Stimulated activated CD4-positive, alpha-beta T cell treated with anti-CD3 and anti-CD28 coated beads, Interleukin-15, amount 100 ng/mL, for 48 hours (primary cell): ENCODE measurements around the gene SPATA46.

Source experiments
- DNase-seq, 2 donors: peaks; one replicate each; pipeline ENCODE4 v3.0.0-alpha.2; 2020; ENCODE audit warnings: low read depth in 2 of 2

The SPATA46 gene

DNA sequence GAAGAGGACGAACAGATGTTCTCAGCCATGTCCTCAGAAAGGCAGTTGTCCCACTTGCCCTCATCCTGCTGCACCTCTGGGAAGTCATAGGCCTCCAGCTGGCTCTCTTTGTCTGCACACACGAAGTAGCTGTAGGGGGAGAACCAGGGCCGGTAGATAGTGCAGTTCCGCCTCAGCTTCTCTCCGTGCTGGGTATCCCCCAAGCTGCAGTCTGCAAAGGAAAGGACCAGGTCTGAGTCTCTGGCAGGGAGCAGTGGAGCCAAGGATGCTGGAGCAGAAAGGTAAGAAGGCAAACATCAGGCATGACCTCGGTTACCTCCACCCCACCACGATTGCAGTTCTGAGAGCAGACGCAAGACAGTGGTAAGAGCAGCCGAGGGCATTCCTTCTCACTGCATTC lies 2.2 kb downstream of the SPATA46 start:
- no peak for DNase-seq

DNA sequence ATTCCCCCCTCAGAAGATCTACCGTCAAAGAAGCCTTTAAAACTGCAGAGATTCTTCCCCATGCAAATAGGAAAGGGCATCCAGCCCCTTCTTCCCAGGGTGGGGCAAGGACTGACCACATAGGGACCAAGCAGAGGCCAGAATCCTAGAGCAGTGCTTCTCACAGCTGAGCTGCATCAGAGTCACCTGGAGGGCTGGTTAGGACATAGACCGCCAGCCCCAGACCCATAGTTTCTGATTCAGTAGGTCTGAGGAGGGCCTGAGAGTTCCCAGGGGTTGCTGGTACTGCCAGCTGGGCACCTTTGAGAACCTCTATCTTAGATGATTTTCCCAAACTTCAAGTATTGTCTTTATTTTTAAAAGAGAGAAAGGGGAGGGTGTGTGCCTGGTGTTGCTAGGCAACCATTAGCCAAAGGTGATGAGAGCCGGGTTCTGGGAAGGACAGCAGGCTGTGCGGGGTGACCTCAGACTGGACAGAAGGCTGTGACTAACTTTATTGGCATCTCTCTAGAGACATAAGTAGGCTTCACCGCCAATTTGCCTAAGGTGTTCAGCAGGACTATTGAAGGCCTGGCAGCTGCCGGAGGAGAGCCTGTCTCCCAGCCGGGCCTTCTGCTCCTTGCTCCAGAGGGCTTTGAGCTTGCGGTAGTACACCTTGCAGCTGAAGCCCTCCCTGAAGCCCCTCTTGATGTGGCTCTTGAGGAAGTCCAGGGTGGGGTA lies 3.0 kb downstream of the SPATA46 start:
- no peak for DNase-seq

DNA sequence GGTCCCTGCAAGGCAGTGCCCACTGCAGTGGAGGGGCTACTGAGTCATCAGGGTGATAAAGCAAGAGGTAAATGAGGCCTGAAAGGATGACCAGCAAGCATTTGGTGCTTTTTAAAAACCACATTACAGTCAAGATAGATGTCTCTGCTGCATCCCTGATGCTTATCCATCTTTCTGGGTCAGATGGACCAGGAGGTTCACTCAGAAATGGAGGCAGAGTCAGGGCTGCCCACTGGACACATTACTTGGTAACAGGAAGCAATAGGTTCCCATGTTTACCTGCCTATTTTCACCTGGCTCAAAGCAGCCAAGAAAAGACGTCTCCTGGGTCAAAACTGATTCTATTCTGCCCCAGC lies 3.6 kb downstream of the SPATA46 start:
- no peak for DNase-seq

DNA sequence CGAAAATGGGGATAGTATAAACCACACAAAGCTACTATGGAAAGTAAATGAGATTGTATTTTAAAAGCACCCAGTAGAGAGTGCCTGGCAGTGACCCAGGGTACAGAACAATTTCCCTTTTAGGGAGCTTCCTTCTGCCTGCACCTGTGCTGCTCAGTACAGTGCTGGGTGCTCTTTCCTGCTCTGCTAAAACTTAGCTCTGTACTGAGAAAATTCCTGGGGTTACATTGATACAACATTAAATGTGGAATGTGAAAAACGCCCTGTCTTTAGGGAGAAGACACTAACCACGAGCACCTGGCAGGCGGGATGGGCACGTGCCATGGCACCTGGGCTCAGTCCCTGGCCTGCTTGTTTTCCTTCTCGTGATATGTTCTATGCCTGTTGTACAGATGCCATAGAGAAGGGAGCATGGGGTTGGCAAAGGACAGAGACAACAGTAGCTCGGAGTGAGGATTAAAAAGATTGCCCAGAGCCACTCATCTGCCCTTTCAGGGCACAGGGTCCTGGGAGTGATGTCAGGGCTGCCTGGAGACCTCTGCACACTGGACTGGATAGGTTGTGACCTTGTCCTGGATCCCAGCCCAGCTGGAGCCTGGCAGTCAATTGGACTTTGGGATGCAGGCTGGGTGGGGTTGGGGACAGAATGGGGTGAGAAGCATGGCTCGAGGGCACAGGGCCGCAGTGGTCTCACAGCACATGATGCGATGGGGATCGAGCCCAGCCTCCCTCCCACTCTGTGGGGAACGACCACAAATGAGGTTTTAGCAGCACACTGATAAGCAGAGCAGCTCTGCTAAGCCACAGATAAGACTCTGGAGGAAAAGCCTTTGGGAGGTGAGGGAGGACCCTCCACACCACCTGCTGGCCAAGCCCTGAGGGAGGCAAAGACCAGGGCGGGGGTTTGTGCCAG lies 4.2 kb downstream of the SPATA46 start:
- no peak for DNase-seq

DNA sequence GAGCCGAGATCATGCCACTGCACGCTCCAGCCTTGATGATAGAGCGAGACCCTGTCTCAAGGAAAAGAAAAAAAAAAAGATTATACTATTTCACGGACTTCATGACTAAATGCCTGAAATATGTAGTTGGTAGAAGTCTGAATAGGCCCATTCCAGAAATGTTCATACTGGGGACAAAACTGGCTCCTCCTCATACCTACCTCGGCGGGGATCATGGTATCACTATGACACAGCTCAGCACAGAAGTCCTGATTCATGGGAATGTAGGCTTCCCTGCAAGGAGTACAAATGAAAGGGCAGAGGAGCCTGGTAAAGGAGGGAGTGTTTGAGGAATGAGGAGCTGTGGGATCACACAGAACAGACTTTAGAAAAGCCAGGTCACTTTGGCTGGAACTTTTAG lies 5.0 kb downstream of the SPATA46 start:
- no peak for DNase-seq

DNA sequence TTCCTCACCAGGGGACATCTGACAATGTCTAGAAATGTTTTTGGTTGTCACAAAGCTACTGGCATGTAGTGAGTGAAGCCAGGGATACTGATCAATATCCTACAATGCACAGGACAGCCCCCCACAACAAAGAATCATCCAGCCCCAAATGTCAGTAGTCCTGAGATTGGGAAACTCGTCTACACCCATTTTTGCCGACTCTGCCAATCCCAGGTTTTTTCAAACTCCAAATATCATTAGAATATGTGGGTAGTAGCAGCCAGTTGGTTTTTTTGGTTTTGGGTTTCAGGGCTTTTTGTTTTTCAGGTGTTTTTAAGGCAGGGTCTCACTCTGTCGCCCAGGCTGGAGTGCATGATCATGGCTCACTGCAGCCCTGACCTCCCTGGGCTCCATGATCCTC lies 5.9 kb downstream of the SPATA46 start:
- no peak for DNase-seq

DNA sequence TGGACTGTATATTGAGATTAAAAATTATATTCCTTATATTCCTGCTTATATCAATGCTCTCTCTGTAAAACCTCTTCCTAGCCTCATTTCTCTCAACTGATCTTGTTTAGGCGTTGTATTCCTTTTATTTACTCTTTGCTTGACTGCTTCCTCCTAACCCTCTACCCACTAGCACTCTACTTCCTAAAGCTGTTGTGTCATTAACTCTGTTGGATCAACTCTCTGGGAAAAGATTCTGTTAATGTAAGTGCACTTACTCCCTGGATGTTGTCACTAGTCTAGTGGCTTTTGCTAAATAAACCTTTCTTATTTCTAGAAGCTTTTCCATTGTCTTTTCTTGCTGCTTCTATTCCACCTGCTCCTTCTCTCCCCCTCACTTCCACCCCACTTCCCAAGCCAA lies 6.5 kb downstream of the SPATA46 start:
- no peak for DNase-seq

DNA sequence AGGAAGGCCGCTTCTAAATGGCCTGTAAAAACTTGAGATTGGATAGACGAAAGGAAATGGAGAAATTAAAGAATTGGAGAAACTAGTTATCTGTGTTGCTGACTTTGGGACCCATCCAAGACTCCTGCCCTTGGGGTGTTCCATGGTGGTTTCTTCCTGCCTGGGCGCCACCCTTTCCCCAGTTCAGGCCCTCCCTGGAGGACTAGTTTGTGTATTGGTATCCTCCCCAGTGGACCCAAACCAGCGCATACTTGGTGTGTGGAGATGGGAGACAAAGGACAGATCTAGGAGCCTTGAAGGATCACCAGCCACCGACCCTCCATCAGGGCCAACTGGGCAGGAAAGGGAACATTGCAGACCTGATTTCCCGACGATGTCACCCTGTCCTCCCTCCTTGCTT lies 7.1 kb downstream of the SPATA46 start:
- DNase-seq: no peak

DNA sequence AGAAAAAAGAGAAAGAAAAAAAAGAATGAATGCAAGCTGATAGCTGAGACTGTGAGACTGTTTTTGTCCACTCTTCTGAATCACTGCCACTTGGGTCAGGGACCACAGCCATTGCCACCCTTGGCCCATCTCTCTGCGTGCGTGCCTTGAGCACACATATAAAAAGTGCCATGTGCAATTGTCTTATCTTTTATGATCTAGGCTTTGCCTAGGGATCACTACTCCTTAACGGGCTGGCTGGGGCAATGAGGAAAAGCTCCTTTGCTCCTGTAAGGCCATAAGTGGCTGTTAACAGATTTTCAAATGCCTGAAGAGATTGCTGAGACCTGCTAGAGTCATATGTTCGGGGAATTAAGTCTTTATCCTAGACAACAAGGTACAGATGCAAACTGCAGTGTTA lies 8.2 kb downstream of the SPATA46 start:
- DNase-seq: no peak

DNA sequence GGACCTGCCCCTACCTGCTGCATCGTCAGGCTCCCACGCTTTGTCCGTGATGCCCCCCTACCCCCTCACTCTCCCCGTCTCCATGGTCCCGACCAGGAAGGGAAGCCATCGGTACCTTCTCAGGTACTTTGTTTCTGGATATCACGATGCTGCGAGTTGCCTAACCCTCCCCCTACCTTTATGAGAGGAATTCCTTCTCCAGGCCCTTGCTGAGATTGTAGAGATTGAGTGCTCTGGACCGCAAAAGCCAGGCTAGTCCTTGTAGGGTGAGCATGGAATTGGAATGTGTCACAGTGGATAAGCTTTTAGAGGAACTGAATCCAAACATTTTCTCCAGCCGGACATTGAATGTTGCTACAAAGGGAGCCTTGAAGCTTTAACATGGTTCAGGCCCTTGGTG lies 8.9 kb downstream of the SPATA46 start:
- no peak for DNase-seq

DNA sequence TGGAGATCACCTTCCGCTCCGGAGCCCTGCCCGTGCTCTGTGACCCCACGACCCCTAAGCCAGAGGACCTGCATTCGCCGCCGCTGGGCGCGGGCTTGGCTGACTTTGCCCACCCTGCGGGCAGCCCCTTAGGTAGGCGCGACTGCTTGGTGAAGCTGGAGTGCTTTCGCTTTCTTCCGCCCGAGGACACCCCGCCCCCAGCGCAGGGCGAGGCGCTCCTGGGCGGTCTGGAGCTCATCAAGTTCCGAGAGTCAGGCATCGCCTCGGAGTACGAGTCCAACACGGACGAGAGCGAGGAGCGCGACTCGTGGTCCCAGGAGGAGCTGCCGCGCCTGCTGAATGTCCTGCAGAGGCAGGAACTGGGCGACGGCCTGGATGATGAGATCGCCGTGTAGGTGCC lies 9.6 kb downstream of the SPATA46 start:
- no peak for DNase-seq

DNA sequence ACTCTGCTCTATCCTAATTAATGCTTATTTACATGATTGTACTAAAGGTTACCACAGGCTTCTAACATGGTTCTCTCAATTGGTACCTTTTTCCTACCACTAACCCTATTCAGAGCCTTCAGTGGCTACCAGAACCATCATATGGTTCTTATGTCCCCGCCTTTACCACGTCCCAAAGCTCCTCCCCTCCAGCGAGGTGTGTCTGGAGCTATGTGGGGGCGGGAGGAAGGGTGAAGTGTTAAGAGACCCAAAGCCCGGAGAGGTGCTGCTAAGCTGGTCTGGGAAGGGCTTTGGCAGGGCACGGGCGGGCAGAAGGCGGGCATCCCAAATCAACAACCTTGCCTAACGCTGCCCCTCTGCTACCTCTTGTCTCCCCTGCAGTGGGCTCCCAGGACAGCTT lies 10.0 kb downstream of the SPATA46 start:
- DNase-seq: no peak

DNA sequence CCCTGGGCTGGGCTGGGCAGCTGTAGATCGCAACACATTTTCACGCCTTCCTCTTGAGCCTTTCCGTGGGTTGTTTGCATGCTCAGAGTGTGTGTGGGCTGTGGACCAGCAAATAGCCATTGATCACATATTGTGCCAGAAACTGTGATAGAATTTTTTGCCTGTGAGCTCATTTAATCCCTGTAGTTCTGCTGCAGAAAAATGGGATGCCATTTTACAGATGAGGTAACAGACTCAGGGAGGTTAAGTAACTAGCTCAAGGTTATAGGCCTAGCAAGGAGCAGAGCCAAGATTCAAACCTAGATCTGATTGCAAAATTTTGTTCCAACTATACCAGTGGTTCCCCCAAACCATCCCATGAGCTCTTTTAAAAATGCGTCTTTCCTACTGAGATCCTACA lies 10.5 kb downstream of the SPATA46 start:
- no peak for DNase-seq

DNA sequence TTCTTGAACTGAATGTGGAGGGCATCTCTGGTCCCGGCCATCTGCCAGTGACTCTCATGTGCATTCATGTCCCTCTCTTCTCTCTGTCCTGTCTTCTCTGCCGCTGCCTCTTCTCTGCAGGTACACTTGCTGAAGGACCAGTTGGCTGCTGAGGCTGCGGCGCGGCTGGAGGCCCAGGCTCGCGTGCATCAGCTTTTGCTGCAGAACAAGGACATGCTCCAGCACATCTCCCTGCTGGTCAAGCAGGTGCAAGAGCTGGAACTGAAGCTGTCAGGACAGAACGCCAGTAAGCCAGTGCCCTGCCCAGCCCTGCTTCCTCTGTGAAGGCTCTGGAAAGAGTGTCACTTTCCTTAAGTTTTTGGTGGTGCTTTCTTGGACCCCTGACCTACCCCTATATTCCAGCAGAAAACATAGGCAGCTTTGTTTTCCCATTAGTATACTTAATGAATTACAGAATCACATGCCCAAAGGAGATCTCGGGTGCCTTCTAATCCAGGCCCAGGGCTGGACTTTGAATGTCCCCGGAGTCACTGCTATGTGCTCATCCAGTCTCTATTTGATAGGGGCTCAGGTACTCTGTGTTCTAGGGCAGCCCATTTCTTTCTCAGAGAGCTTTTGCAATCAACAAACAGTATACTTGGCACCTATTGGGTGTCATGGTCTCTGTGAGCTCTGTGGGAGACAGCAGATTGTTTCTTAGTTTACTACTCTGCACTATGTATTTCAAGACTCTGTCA lies 11.2 kb downstream of the SPATA46 start:
- DNase-seq: no peak

DNA sequence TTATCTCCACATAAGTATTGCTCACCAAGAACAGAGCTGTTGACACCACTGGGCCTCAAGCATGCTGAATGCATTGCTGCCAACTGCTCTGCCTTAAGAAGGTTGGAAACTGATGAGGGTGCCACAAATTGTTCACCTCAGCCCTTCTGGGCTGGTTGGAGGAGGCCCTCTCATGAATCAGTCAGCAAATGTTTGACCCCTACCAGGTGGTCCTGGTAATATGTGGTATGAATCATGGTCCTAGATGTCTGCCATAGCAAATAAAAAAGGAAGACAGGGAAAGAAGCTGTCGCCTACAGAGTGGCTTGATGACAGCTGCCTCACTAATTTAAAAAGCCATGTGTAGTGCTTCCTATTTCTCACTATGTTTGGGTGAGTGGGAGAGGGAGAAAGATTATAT lies 12.2 kb downstream of the SPATA46 start:
- no peak for DNase-seq

DNA sequence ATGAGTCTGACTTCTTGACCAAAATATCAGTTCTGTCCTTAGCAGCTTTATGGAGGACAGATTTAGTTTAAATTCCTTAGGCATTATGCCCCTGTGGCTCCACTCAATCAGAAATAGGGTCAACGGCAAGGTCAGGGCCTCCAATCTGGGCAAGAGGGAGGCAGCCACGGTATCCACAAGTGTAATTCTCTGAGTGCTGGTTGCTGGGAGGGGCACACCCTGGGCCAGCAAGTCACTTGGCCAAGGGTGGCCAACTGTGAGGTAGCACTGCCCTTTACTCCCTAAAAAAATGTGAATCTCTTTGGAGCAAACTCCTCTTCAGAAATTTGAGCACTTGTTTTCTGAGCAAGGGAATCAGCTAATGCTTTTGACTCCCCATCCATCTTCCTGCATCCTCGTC lies 12.8 kb downstream of the SPATA46 start:
- no peak for DNase-seq

DNA sequence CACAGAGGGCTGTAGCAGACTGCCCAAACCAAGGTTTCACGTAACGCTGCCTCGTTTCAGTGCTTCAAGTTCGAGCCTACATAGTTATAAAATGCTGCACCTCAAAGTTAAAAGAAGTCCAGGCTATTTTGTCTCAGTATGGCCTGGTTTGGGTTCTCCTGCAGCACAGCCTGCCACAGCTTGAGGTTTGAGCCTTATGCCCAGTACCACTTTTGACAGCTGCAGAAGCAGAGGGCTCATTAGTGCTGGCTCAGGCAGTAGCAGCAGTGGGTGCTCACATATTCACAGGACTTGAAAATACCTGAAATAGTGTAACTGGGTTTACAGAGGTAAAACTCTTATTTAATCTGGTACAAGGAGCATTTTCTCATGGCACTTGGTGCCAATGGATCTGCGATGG lies 15.3 kb downstream of the SPATA46 start:
- no peak for DNase-seq

DNA sequence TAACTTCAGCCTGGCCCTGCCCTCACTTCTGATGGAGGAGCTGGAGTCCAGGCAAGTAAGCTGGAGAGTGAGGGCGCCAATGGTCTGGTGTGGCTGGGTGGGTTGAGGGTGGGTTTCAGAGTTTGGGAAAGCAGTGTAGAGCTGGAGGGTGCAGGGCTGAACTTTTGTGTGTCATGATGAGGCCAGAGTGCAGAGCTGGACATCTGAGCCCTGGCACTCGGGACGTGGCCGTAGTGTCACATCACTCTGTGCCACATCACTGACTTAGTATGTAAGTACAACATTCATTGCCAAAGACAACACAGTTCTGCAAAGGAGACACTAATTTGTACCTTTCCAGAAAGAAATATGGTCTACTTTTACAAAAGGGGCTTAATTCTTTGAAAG lies 15.8 kb downstream of the SPATA46 start:
- no peak for DNase-seq

DNA sequence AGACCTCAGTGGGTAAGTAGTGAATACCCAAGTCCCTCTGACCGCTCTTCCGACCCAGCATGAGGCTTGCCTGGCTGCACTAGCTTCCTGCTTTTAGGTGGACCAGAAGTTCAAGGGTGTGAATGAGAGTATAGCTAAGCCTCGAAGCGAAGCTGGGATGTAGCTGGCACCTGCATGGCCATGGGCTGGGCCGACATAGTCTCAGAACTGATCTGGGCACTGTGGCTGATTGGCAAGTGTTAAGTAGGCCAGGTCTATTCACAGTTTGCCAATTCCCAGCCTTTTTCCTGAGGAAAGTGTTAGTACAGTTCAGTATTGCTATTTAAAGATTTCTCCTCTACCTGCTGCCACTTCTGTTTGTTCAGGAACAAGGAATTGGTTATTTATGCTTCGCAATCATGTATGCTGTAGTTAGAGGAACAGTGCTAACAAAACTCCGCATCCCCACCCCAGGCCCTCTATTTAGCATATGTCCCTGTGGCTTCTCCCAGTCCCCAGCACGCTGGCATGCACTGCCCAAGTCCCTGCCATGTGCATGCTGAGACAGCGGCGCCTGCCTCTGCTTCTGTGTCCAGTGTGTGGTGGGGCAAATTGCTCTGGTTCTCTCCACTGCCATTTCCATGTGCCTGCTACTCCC lies 16.3 kb downstream of the SPATA46 start:
- no peak for DNase-seq

DNA sequence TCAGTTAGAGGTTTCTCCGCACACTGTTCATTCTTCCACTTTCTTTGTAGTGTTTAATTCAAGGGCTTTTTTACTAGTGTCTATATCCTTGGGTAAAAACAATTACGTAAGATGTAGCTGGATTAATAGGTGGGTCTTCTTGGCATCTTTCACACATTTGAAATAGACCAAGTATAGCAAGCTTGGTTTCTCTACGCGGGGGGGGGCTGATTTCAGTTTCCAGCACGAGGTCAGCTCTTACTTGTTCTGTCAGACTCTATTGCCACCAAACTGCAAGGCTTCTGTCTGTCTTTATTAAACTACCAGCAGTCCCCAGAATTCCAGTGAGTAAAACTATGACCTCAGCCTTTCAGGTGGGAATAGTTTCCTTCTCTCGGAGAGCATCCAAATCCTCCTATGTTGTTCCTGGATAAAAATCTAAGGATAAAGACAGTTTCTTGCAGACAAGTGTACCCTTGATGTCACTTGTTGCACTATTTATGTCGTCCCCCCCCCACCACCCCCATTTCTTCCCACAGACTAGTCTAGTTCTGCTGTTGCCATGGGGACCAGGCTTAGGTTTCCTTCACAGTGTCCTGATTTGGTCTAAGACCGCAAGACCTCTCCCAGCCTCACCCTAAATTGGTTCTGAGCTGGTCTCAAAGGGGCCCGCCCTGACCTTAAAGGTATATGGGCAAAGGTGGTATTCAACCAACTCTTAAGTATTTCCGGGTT lies 17.0 kb downstream of the SPATA46 start:
- no peak for DNase-seq

DNA sequence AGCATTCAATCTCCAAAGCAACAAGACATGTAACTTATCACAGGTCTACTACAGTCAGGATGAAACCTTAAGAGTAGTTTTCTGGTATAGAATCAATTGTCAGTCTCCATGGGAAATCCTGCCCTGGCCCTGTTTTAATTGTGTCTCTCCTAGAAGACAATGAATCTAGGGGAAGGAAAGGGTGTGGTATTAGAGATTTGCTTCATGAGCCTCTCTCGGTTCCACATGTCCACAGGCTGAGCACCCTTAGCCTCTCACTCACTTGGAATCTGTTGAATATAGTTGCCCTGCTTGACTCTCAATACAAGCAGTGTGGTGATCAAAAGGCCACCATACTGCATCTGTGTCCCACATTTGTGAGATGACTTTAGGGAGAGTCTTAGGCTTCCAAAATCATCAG lies 17.7 kb downstream of the SPATA46 start:
- no peak for DNase-seq
